SKM-1 treated with dmso at 0.1 percent for 144 hours (cell line): ENCODE results near the gene LARGE2.
"Not testable (repeated sequence)": the region's sequence is repeated elsewhere in the genome, so short reads cannot be mapped to it uniquely, and the experiment has no call there.

Experiments
- DNase-seq: peaks from one replicate; lab custom pipeline; 2025; ENCODE audit not compliant: unreplicated experiment; lab: John Stamatoyannopoulos, UW

LARGE2 gene

DNA sequence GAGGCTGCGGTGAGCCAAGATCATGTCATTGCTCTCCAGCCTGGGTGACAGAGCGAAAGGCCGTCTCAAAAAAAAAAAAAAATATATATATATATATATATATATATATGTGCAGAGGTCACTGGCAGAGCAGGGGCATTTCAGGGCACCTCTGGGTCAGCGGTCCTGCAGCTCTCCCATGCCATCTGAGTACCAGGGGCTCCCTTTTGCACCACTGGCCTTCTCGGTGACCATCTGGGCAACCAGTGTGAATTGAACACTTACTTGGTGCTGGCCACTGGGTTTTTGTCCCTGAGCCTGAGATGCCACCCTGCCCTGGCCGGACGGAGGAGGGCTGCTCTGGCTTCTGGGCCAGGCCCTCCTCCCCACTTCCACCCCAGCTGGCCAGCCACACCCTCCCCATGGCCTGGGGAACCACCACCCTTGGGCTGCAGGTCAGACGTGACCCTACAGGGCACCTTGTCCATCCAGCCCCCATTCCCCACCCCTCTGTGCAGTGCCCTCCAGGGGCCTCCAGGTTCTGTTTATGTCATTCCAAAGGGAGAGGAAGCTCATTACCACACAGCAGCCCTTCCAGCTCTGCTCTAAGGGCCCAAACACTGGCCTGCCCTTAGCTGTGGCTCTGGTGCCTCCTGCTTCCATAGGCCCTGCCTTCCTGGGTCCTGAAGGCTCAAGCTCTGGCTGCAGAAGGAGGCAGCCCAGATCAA, 26.8 kb upstream of the LARGE2 start:
- no peak for DNase-seq

DNA sequence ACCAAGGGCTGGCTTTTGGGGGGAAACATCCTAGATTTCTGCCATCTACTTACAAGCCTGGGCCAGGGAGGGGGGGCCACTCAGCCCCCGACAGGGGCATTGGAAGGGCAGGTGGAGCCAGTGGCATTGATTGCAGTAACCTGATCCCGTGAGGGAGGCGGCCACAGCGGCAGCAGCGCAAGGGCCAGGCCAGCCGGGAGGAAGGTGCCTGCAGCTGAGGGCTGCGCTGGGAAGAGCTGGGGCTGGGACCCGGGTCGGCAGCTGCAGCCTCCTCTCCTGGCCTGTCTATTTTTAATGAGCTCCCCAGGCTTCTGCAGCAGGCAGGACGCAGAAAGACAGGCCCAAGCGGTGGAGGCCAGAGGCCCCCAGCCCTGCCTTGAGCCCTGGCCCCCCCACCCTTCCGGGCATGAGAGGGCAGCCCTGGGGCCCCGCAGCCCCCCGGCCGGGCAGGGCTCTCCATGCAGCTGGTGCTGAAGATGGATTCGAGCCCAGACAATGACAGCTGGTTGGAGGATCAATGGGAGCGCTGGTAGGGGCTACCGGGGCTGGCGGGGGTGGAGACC, 26.0 kb upstream of the LARGE2 start:
- DNase-seq, result no peak

DNA sequence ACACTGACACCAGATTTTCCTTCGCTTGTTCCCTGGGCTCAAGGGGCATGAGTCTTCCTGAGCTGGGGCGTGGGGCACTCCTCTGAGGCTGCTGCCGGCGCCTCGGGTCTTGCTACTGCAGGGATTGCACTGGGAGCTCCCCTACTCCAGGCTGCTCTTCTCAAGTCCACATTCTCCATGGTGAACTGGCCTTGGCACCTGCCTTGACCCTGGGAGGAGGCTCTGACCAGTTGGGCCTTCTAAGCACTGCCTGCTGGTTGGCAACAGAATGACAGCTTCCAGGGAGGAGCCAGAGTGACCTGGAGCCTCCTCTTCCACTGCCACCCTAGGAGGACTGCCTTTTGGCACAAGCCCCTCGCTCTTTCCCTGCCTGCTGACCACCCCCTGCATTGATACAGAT, 24.9 kb upstream of the LARGE2 start:
- no peak for DNase-seq

DNA sequence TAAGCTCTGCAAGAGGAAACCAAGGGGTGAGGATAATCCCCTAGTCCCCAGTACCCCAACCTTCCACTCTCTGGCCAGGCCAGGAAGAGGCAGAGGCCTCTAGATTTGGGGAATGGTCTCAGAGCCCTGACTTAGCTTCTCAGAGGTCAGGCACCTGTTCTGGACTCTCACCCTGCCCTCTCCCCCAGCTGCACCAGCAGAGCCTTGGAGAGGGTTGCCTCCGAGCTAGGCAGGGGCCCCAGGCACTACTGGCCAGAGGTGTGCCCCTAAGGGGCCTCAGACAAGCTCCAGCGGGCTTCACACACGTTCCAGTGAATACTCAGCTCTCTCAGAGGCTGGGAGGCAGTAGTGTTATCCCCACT, 23.4 kb upstream of the LARGE2 start:
- no peak for DNase-seq

DNA sequence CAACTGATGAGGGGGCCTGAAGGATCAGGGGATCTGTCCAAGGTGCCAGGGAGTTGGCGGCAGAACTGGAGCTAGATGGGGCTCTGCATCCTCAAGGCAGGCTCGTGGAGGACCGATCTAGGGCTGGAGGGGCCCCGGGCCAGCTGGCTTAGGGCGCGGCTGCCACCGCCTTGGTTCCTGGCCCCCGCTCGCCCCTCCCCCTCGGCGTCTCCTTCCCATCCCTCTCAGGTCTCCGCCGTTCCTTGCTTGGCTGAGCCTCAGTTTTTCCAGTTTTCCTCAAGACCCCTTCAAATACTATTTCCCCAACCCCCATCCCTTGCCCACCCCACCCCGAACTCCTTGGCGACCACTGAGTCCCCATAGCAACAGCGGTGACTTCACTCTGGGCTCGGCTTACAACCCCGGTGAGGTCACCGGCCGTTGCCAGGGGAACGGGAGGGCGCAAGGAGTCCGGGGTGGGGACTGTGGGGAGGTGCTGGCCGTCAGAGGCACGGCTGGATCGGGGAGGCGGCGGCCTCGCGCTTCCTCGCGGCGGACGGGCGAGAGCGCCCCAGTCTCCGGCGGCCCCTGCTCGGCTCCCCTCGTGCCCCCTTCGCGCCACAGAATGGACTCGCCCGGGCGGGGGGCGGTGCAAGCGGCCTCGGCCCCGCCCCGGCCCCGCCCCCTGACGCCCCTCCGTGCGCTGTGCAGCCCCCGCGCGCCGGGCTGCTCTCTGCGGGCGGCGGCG, 22.8 kb upstream of the LARGE2 start:
- DNase-seq, result no peak

DNA sequence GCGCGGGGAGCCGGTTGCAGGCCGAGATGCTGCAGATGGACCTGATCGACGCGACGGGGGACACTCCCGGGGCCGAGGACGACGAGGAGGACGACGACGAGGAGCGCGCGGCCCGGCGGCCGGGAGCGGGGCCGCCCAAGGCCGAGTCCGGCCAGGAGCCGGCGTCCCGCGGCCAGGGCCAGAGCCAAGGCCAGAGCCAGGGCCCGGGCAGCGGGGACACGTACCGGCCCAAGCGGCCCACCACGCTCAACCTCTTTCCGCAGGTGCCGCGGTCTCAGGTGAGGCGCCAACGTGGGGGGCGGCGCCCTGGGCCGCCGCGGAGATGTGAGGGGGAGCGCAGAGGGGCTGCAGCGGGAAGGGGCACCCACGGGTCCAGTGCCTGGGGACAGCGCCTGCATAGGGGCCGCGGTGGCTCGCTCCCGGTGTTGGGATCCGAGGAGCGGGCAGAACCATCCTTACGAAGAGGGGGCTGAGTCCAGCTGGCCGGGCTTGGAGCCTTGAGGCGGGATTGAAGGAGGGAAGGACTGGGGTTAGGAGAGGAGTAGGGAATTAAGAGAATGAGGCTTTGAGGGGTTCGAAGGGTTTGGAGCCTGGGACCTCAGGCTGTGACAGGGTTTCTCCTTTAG, 22.2 kb upstream of the LARGE2 start:
- DNase-seq, result not testable (repeated sequence)

DNA sequence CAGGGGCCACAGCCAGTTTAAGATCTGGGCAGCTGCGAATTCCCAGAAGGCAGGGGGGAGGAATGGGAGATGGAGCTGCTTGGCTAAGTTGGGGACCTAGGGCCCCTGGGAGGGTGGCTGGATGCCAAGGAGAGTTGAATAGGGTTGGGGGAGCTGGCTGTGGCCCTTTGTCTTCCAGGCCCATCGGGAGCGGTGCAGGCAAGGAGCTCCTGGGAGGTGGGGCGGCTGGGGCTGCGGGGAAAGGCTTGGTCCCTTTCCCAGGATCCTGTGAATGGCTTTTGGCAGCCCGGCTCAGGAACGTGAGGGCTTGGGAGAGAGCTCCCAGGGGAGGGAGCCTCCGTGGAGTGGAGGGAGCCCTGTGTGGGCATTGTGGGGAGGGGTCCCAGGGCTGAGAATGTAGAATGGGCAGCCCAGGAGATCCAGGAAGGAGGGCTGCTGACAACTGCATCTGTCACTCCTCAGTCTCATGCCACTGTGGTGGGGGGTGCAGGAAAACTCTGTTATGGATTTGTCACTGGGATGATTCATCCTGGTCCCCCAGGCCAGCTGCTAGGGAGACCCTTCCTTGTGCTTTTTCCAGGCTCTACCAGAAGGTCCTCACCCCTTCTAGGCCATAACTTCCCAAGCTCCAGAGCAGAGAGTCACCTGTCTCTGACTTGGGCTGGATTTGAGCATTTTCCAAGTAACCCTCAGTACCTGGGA, 21.4 kb upstream of the LARGE2 start:
- no peak for DNase-seq

DNA sequence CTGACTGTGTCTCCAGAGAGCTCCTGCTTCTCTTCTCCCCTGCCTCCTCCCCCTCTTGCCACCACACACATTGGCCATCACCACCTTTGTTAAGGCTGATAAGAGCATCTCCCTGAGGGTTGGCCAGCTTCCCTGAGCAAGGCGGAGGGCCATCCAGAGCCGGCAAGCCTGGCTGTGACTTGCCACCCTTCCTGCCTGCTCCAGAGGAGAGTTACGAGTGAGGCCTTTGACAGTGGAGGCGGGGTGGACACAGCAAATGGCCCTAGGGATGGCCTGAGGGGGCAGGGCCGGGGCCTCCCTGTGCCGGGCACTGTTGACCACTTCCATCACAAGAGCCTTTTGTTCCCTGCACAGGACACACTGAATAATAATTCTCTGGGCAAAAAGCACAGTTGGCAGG, 20.8 kb upstream of the LARGE2 start:
- no peak for DNase-seq

DNA sequence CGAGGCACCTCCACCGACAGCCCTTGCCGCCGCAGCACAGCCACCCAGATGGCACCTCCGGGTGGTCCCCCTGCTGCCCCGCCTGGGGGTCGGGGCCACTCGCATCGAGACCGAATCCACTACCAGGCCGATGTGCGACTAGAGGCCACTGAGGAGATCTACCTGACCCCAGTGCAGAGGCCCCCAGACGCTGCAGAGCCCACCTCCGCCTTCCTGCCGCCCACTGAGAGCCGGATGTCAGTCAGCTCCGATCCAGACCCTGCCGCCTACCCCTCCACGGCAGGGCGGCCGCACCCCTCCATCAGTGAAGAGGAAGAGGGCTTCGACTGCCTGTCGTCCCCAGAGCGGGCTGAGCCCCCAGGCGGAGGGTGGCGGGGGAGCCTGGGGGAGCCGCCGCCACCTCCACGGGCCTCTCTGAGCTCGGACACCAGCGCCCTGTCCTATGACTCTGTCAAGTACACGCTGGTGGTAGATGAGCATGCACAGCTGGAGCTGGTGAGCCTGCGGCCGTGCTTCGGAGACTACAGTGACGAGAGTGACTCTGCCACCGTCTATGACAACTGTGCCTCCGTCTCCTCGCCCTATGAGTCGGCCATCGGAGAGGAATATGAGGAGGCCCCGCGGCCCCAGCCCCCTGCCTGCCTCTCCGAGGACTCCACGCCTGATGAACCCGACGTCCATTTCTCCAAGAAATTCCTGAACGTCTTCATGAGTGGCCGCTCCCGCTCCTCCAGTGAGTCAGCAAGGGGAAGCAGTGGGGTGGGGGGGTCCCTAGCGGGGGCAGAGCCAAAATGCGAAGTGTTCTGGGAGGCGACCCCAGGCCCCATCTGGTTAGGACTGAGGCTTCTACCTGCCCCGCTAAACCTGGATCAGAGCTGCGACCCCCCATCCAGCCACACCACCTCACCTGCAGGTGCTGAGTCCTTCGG, 19.7 kb upstream of the LARGE2 start:
- no peak for DNase-seq

DNA sequence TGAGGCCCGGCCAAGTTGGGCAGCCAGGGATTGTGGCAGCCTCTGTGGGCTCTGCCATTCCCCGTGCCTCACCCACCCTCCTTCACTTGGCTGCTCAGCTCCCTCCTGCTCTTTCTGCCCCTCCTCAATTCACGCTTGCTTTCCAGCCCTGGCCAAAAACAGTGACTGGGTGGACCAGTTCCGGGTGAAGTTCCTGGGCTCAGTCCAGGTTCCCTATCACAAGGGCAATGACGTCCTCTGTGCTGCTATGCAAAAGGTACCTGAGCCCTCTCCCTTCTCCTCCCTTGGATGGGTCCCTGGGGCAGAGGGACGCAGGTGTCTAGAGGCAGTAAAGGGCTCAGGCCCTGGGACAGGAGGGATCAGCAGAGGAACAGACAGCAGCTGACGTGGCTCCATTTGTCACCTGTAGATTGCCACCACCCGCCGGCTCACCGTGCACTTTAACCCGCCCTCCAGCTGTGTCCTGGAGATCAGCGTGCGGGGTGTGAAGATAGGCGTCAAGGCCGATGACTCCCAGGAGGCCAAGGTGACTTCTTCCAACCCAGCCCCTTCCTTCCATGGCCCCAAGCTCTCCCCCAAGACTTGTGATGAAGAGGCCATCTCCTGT, 18.0 kb upstream of the LARGE2 start:
- DNase-seq, result no peak

DNA sequence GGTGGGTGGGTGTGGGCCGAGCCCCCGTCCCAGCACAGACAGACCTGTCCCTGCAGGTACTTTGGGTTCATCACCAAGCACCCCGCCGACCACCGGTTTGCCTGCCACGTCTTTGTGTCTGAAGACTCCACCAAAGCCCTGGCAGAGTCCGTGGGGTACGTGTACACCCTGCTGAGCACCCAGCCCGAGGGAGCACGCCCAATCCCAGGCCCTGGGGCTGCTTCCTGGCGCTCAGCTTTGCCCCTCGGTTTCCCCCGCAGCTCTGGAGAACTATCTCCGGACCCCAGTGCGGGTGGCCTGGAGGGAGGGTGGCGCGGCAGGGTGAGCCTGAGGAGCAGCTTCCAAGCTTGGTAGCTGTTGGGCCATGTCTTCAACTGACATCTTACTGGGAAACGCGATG, 17.4 kb upstream of the LARGE2 start:
- DNase-seq, result no peak

DNA sequence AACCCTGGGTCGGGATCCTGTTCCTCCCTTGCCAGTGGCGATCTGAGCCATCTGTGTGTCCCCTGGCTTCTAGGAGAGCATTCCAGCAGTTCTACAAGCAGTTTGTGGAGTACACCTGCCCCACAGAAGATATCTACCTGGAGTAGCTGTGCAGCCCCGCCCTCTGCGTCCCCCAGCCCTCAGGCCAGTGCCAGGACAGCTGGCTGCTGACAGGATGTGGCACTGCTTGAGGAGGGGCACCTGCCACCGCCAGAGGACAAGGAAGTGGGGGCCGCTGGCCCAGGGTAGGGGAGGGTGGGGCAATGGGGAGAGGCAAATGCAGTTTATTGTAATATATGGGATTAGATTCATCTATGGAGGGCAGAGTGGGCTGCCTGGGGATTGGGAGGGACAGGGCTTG, 16.9 kb upstream of the LARGE2 start:
- DNase-seq, result not testable (repeated sequence)

DNA sequence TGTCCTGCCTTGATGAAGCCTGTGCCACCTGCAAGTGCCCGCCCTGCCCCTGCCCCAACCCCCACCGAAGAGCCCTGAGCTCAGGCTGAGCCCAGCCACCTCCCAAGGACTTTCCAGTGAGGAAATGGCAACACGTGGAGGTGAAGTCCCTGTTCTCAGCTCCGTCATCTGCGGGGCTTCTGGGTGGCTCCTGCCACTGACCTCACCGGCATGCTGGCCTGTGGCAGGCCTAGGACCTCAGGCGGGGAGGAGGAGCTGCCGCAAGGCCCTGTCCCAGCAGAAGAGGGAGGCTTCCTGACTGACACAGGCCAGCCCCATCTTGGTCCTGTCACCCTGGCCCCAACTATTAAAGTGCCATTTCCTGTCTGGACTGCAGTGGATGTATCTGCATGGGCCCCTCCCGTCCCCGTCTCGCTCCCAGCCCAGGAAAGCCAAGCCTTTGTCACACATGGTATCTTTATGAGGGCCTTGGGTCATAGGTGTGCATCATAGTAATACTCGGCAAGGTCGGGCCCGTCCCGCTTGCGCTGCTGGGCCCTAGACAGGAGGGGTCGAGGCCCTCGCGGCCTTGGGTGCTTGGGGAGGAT, 16.3 kb upstream of the LARGE2 start:
- DNase-seq, result no peak

DNA sequence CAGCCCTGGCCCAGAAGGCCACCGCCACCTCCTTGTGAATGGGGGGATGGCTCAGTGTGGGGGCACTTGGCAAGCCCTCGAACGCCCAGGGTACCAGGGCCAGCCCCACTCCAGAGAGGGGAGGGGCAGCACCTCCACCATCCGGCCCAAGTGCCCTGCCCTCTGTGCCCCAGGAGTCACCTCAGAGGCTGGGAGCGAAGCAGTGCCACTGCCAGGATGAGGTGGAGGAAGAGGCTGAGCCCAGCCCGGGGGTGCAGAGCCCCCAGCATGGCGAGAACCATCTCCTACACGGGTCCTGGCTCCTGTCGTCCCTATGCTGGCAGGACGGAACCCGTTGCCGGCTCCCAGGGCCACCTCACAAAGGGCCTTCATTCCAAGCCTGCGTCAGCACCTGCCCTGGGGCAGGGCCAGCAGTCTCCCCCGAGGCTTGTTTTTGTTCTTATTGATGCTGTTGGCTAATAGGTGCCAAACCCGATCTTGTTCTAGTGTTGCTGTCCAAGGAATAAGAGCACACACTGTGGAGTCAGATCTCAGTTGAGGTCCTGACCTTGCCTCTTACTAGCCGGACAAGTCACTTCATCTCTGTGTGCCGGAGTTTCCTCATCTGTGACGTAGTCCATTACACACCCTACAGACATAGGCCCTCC, 15.4 kb upstream of the LARGE2 start, which contains the start of gene FREY1:
Gene FREY1, minus strand, starts transcription at position 307 of the 647 bp plus-strand sequence. Its CDS starts 26 bp downstream, at position 281.
- DNase-seq, result no peak

DNA sequence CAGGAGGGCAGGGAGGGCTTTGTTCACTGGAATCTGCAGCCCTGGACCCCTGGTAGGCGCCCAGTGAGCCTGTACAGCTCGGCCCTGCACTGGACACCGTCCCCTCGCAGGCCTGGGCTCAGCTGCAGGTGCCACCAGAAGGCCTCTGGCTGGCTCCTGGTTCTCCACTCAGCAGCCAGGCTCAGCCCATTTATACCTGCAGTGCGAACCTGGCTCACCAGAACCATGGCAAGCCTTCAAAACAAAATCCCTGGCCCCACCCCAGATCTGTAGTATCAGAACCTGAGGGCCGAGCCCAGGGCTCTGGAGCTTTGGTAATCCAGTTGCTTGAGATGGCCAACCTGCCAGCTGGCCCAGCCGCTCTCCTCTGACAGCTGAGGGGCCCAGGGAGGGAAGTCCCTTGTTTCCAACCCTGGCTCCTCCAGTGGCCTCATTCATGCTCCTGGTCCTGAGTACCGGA, 14.5 kb upstream of the LARGE2 start:
- no peak for DNase-seq

DNA sequence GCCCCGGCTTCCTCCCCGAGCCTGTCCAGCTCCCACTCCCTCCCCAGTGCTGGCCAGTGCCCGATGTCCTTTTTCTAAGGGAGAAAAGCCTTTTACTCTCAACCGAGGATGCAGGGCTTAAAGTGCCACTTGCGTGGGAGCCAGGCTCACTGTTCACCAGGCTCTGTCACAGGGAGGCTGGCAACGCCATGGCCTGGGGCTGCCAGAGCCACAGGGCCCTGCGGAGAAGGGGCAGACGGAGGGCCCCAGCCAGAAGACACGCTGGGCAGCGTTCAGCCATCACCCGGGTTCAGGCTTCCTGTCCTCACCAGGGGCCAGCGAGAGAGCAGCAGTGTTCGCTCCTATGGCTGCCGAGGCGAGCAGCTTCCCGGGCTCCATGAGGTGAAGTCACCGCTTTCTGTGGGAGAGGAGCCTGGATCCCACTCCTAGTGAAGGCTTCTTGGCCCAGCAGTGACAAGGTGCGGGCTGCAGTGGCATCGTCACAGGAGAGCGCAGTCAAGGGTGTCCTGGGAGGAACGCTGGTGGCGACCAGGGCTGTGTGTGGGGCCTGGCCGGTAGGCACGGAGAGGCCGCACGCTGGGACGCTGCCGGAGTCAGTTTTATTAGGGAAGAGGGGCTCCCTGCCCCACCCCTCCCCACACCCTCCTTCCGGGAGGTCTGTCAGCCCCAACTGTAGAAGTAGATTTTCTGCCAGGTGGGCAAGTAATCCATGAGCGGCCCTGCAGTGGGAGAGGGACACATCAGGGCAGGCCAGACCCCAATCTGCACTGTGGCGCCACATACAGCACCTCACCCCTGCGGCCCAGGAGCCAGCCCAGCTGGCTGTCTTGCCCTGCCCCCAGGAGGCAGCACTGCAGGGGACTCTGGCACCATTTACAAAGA, 12.6 kb upstream of the LARGE2 start:
- DNase-seq, result no peak

DNA sequence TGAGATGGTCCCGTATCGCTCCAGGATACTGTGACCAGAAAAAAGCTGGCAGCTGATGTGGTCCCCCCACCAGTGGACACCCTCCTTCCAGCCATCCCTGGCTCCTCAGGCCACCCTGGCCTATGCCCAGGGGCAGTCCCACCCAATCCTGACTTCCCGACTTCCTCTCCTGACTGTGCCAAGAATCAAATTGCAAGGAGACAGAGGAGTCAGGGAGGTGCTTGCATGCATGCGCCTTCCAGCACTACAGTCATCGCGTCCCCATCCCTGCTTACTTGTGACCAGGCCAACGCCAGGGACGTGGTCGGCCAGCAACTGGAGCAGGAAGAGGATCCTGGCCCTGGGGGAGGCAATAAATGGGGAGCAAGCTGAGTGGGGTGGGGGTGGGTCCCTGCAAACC, 11.8 kb upstream of the LARGE2 start:
- DNase-seq, result no peak

DNA sequence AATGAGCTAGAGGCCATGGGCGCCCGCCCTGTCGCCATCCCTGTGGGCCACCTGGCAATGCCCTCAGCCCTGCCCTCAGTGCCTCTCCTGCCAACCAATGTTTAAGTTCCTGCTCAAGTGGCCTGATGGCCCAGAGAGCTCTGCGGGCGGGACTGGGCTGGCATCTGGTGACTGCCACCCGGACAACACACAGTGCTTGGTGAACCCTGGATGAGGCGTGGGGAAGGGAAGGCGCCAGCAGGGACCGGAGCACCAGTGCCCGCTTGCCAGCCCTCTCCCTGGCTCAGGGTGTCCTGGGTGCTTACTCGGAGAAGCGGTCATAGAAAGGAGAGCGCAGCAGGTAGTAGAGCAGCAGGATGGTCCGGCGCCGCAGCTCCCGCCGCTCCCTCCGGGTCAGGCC, 8.9 kb upstream of the LARGE2 start:
- no peak for DNase-seq
